NCI-H510A (cell line): Measurements from ENCODE around the gene COMT.

Source experiments
- DNase-seq: peaks from one replicate; lab custom pipeline; 2025; lab: John Stamatoyannopoulos, UW

Gene COMT

GRCh38 chr22:19995611-19996339 lies 54.2 kb downstream of the COMT start:
- DNase-seq: no peak

GRCh38 chr22:19996694-19997384 lies 55.3 kb downstream of the COMT start:
- DNase-seq: no peak

- no peak for DNase-seq
These were observed 56.1 kb downstream of the COMT start for GRCh38 chr22:19997561-19998231.

GRCh38 chr22:19998232-19998951 lies 56.8 kb downstream of the COMT start:
- DNase-seq: no peak

- DNase-seq: no peak
These were observed 57.6 kb downstream of the COMT start for GRCh38 chr22:19998991-19999820.

- DNase-seq: no peak
These were observed 58.9 kb downstream of the COMT start for GRCh38 chr22:20000246-20001081.

GRCh38 chr22:20001082-20001638 lies 59.6 kb downstream of the COMT start:
- DNase-seq: no peak

- DNase-seq: no peak
These were observed 60.6 kb downstream of the COMT start for GRCh38 chr22:20002128-20002527.

- DNase-seq: no peak
These were observed 61.1 kb downstream of the COMT start for GRCh38 chr22:20002636-20003035.

- no peak for DNase-seq
These were observed 61.7 kb downstream of the COMT start for GRCh38 chr22:20003304-20003703.

GRCh38 chr22:20004464-20004863 lies 62.9 kb downstream of the COMT start:
- DNase-seq: no peak

GRCh38 chr22:20008221-20008995 lies 66.8 kb downstream of the COMT start:
- no peak for DNase-seq

- DNase-seq: no peak
These were observed 67.5 kb downstream of the COMT start for GRCh38 chr22:20009018-20009491.

- DNase-seq: no peak
These were observed 68.2 kb downstream of the COMT start for GRCh38 chr22:20009582-20010306.

GRCh38 chr22:20010307-20011122 lies 68.9 kb downstream of the COMT start:
- no peak for DNase-seq

- no peak for DNase-seq
These were observed 69.8 kb downstream of the COMT start for GRCh38 chr22:20011123-20011992.
